Mucosa of rectum (tissue), 2 donors: ENCODE measurements around the gene WDR81.
"Not testable (repeated sequence)": the region's sequence is repeated elsewhere in the genome, so short reads cannot be mapped to it uniquely, and the experiment has no call there.

ENCODE experiments used
- H3K27ac ChIP-seq, 2 donors: one replicate each; pipeline ENCODE4 v1.7.0; 2013; ENCODE audit warnings: inconsistent platforms in 2 of 2, low read depth in 2 of 2, low read length in 2 of 2
- H3K27me3 ChIP-seq, 2 donors: one replicate each; pipeline ENCODE4 v1.7.0; 2013; ENCODE audit warnings: low read length in 2 of 2; ENCODE audit not compliant: control insufficient read depth in 2 of 2, insufficient read depth in 2 of 2
- H3K36me3 ChIP-seq, 2 donors: one replicate each; pipeline ENCODE4 v1.7.0; 2013; ENCODE audit warnings: low read length in 2 of 2; ENCODE audit not compliant: control insufficient read depth in 2 of 2, insufficient read depth in 2 of 2
- H3K4me1 ChIP-seq, 2 donors: one replicate each; pipeline ENCODE4 v1.7.0; 2013; ENCODE audit warnings: low read length in 2 of 2, mild to moderate bottlenecking in 1 of 2; ENCODE audit not compliant: control insufficient read depth in 2 of 2, insufficient read depth in 2 of 2
- H3K4me3 ChIP-seq, 2 donors: one replicate each; pipeline ENCODE4 v1.7.0; 2013; ENCODE audit warnings: low read length in 2 of 2
- H3K9ac ChIP-seq, 2 donors: one replicate each; pipeline ENCODE4 v1.7.0; 2013; ENCODE audit warnings: low read length in 2 of 2, low read depth in 1 of 2, mild to moderate bottlenecking in 1 of 2
- H3K9me3 ChIP-seq, 2 donors: one replicate each; pipeline ENCODE4 v1.7.0; 2013; ENCODE audit warnings: low read length in 2 of 2; ENCODE audit not compliant: control insufficient read depth in 2 of 2
- donor health status: healthy.
- donor health status: Normal muscosa, but diverticular disease.

Gene WDR81

GRCh38 chr17:1699891-1700290 is 24.6 kb upstream of the WDR81 start:
- not testable (repeated sequence) for H3K36me3 ChIP-seq, H3K27me3 ChIP-seq, H3K4me1 ChIP-seq, H3K9me3 ChIP-seq, H3K4me3 ChIP-seq, H3K27ac ChIP-seq, H3K9ac ChIP-seq

GRCh38 chr17:1703063-1703462 is 21.4 kb upstream of the WDR81 start:
- H3K9me3 ChIP-seq: no peaks in the 10 kb centered on the region
- peaks cover 5 to 7% of the 10 kb centered on the region in 2 donors for H3K36me3 ChIP-seq
- H3K27ac ChIP-seq: no peak overlapping the region
- no peak overlapping the region for H3K4me3 ChIP-seq
- H3K27me3 ChIP-seq: no peaks in the 10 kb centered on the region
- H3K9ac ChIP-seq: no peak overlapping the region
- H3K4me1 ChIP-seq: no peaks in the 10 kb centered on the region

GRCh38 chr17:1705004-1705403 is 19.5 kb upstream of the WDR81 start:
- H3K9ac ChIP-seq: no peak overlapping the region
- H3K4me3 ChIP-seq: no peak overlapping the region
- H3K9me3 ChIP-seq: no peaks in the 10 kb centered on the region
- H3K27me3 ChIP-seq: no peaks in the 10 kb centered on the region
- H3K36me3 ChIP-seq: peaks cover 6 to 9% of the 10 kb centered on the region in 2 donors
- peaks cover 2 to 3% of the 10 kb centered on the region in 2 donors for H3K4me1 ChIP-seq
- no peak overlapping the region for H3K27ac ChIP-seq

DNA sequence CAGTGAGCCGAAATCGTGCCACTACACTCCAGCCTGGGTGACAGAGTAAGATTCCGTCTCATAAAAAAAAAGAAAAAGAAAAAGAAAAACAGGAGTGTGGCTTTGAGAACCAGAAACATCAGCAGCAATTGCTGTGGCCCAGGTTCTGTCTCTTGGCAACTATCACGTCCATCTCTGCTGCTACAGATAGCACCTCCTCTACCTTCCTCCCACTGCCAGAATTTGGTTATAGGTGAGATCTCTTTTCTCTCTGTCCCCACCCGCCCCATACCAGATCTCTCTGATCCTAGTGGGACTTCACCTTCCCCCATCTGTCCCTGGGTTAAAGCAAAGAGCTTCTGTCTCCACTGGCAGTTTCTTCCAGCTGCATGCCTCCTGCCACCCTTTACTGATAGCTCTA is 17.4 kb upstream of the WDR81 start:
- peaks cover 10 to 11% of the 10 kb centered on the region in 2 donors for H3K36me3 ChIP-seq
- H3K27me3 ChIP-seq: no peaks in the 10 kb centered on the region
- peaks cover 5 to 11% of the 10 kb centered on the region in 2 donors for H3K4me1 ChIP-seq
- no peak overlapping the region for H3K27ac ChIP-seq
- no peak overlapping the region for H3K4me3 ChIP-seq
- no peaks in the 10 kb centered on the region for H3K9me3 ChIP-seq
- no peak overlapping the region for H3K9ac ChIP-seq

- peaks cover 25 to 27% of the 10 kb centered on the region in 2 donors for H3K36me3 ChIP-seq
- H3K27ac ChIP-seq, H3K27me3 ChIP-seq, H3K9me3 ChIP-seq, H3K4me3 ChIP-seq, H3K9ac ChIP-seq: not testable (repeated sequence)
- peaks cover 21 to 25% of the 10 kb centered on the region in 2 donors for H3K4me1 ChIP-seq
Measured at GRCh38 chr17:1708791-1709346, 15.6 kb upstream of the WDR81 start.

DNA sequence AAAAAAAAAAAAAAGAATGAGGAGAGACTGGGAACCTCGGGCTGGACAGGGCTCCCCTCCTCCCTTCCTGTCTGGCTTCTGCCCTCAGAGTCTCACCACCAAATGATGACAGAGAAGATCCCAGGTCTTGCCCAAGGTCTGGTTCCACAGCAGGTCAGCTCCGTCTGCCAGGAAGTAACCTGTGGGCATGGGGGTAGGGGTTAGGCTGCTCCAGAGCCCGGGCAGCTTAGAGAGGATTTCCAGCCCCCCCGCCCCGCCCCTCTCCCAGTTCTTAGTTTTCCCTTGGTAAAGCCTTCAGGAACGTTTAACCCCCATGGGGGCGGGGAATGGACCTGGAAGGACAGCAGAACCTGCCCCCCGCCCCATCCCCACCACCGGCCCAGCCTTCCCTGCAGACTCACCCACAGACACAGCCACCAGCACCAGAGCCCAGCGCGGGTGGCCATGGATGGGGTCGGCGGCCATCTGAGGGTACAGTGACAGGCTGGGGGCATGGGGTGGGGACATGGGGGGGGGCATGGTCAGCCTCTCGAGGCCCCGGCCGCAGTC is 15.0 kb upstream of the WDR81 start:
- Histone ChIP-seq H3K27ac (peak overlapping the region; percentile 92 to 95), H3K27me3 (no peaks in the 10 kb centered on the region), H3K9ac (peak overlapping the region in 1 of 2 donors; percentile 98), H3K9me3 (no peaks in the 10 kb centered on the region), H3K36me3 (peaks cover 25 to 27% of the 10 kb centered on the region in 2 donors), H3K4me1 (peaks cover 27 to 30% of the 10 kb centered on the region in 2 donors), H3K4me3 (peak overlapping the region; percentile 65 to 82)

GRCh38 chr17:1709971-1710806 is 14.3 kb upstream of the WDR81 start, which contains the start of gene TLCD2:
TLCD2 (minus strand) TSS chr17:1710377; CDS start chr17:1710242, 135 bp downstream.
- Histone ChIP-seq H3K27me3 (no peaks in the 10 kb centered on the region), H3K4me1 (peaks cover 32 to 35% of the 10 kb centered on the region in 2 donors), H3K4me3 (peak within 1 kb of the TSS; percentile 65 to 82), H3K9me3 (no peaks in the 10 kb centered on the region), H3K27ac (peak within 1 kb of the TSS; percentile 92 to 95), H3K9ac (peak within 1 kb of the TSS; percentile 72 to 98), H3K36me3 (peaks cover 25 to 27% of the 10 kb centered on the region in 2 donors)

- Histone ChIP-seq H3K4me1 (peaks cover 34 to 35% of the 10 kb centered on the region in 2 donors), H3K9me3 (no peaks in the 10 kb centered on the region), H3K4me3 (peak overlapping the region; percentile 65 to 82), H3K27me3 (no peaks in the 10 kb centered on the region), H3K27ac (peak overlapping the region; percentile 92 to 95), H3K9ac (peak overlapping the region; percentile 72 to 98), H3K36me3 (peaks cover 25 to 27% of the 10 kb centered on the region in 2 donors)
Measured at GRCh38 chr17:1710807-1711553, 13.5 kb upstream of the WDR81 start.

DNA sequence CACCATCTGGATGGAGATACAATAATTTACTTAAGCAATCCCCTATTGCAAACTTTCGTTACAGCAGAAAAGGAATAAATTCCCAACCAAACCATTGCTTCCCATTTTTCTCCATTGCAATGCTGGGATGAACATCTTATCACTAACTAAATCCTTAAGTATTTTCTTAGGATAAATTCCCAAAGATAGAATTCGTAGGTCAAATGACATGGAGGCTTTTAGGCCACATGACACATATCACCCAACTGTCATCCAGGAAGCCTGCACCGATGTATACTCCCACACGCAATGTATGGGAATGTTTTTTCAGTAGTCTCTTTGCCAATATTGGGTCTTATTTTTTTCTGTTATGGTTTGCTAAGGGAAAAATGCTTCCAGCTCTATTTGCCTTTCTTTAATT is 12.7 kb upstream of the WDR81 start:
- H3K36me3 ChIP-seq: peaks cover 25 to 27% of the 10 kb centered on the region in 2 donors
- no peak overlapping the region for H3K4me3 ChIP-seq
- no peak overlapping the region for H3K9ac ChIP-seq
- no peaks in the 10 kb centered on the region for H3K9me3 ChIP-seq
- H3K27me3 ChIP-seq: no peaks in the 10 kb centered on the region
- peak overlapping the region; percentile 13 to 98 for H3K27ac ChIP-seq
- H3K4me1 ChIP-seq: peaks cover 34 to 37% of the 10 kb centered on the region in 2 donors
